ENCODE measurements around the gene ZBTB32. TPM values are rescaled to one million over a fixed set of nuclear protein-coding genes. Genes with fewer than 3 reads are reported as not detected.

ZBTB32 gene
- polyA plus RNA-seq, 3 donors: 0.20 to 0.98 (median 0.40) TPM

DNA sequence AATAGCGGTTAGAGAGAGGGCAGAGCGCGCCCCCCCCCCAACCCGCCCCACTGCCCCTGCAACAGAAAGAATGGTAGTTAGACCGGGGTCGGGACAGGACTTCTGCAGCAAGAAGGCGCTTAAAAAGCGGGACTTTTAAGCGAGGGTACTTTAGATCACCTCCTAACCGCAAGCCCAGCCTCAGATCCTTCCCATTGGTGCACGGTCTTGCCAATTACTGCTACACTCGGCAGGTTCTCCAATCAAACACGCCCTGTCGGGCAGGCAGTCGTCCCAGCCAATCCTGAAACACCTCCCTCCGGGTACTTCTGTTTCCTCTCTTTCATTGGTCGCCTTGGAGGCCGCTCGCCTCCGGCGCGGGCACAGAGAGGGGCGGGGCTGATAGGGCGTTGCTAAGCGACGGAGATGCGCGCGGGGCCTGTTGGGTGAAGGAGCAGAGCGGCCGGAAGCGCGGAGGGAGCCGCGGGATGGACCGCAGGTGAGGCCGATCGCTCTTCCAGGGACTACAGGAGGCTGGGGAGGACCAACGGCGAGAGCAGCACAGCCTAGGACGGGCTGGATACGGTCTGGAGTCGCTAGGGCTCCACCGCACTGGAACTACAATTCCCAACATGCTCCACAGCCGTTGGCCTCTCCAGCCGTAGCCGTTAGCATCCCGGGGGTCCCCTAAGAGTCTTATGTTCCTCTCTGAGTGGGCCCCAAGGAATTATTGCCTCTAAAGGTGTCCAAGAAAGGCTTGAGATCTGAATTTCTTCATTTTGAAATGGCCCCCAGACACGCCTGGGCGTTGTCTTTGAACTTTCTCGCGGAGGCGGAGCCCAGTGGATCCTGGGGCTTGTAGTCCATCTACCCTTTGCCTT, 53.6 kb downstream of the ZBTB32 start, which contains the start of gene PROSER3:
Gene PROSER3 (plus strand): TSS at position 428 of the 860 bp plus-strand sequence. CDS start 40 bp downstream, at position 468.
- peak; percentile 95 to 99 (median 98) for DNase-seq (ENCODE audit: extremely low read depth in 1 of 11, low read depth in 9 of 11, low spot score in 4 of 11)

DNA sequence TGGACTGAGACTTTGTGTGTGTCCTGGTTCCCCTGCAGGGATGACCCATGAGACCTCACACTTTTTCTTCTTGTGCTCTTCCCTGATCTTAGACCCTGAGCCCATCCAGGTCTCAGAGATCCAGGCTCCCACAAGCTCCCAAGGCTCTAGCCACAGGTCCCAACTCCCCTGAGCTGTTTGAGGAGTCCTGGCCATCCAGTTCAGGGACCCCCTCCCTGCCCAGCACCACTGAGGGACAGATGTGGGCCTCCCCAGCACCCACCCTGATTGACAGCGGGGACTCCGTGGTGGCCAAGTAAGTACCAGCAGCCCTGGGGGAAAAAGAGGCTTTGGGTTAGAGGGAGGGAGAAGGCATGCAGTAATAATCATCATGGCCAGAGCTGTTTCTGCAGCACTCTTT, 55.3 kb downstream of the ZBTB32 start:
- no peak for DNase-seq (ENCODE audit: extremely low read depth in 1 of 11, low read depth in 9 of 11, low spot score in 4 of 11)

DNA sequence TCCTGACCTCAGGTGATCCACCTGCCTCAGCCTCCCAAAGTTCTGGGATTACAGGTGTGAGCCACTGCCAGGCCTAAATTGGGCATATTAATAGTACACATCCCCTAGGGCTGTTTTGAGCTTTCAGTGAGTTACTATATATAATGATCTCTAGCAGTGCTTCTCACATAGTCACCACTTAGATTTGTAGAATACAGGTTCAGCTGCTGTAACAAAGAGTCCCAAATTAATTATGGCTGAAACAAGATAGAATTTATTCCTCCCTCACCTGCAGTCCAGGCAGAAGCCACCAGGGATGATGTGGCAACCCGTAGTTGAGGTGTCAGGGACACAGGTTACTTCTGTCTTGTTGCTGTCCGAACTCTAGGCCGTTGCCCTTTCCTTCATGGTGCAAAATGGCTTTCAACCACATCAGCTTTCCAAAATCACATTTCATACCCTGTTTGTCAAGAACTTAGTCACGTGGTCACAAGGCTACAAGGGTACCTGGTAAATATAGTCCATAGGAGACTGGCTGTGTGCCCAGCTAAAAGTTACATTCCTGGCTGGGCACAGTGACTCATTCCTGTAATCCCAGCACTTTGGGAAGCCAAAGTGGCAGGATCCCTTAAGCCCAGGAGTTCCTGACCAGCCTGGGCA, 56.5 kb downstream of the ZBTB32 start:
- DNase-seq (ENCODE audit: extremely low read depth in 1 of 11, low read depth in 9 of 11, low spot score in 4 of 11): no peak

DNA sequence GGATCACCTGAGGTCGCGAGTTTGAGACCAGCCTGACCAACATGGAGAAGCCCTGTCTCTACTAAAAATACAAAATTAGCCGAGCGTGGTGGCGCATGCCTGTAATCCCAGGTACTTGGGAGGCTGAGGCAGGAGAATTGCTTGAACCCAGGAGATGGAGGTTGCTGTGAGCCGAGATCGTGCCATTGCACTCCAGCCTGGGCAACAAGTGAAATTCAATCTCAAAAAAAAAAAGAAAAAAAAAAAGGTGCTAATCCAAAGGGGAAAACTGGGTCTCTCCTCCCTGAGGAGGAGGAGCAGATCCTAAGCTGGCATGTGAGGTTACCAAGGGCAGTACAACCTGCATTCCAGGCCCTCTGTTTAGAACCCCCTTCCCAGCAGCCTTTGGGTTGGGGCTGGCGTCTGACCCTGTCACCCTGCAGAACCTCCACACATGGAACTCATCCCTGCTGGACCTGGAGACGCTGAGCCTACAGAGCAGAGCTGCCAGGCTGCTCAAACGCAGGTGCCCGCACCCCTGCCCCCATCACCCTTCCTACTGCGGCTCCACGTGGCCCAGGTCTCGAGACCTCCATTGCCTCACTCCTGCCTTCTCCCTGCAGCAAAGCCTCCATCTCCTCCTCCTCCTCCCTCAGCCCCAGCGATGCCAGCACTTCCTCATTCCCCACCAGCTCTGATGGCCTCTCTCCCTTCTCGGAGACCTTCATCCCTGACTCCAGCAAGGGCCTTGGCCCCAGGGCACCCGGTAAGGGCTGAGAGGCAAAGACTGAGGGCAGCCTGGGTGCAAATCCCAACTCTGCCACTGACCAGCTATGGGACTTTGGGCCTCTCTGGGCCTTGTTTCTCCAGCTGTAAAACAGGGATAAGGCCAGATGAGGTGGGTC, 60.3 kb downstream of the ZBTB32 start:
- no peak for DNase-seq (ENCODE audit: extremely low read depth in 1 of 11, low read depth in 9 of 11, low spot score in 4 of 11)

Other genes starting within 250 kb of the ZBTB32 start
- gene KRTDAP, start 214.1 kb upstream of the ZBTB32 start, polyA plus RNA-seq (ENCODE audit: insufficient read length in 3 of 3): 1 to 10 TPM in 2 of 3 donors, under 1 TPM in 1; 0.40 to 1.5 (median 1.1) TPM
- gene DMKN, start 190.9 kb upstream of the ZBTB32 start, polyA plus RNA-seq (ENCODE audit: insufficient read length in 3 of 3): 100 to 1,000 TPM in 1 of 3 donors, 10 to 100 TPM in 2; 69.7 to 129 (median 73.6) TPM
- under 1 TPM in 1 of 3 donors, not detected in 2; 0.09 TPM for gene SBSN, start 176.2 kb upstream of the ZBTB32 start, polyA plus RNA-seq (ENCODE audit: insufficient read length in 3 of 3)
- not detected for gene GAPDHS, start 171.1 kb upstream of the ZBTB32 start, polyA plus RNA-seq (ENCODE audit: insufficient read length in 3 of 3)
- 10 to 100 TPM; 81.4 to 99.2 (median 94.4) TPM for gene TMEM147, start 158.9 kb upstream of the ZBTB32 start, polyA plus RNA-seq (ENCODE audit: insufficient read length in 3 of 3)
- under 1 TPM in 1 of 3 donors, not detected in 2; 0.11 TPM for gene ATP4A, start 140.9 kb upstream of the ZBTB32 start, polyA plus RNA-seq (ENCODE audit: insufficient read length in 3 of 3)
- gene PMIS2, start 118.4 kb upstream of the ZBTB32 start, polyA plus RNA-seq (ENCODE audit: insufficient read length in 3 of 3): not detected
- 10 to 100 TPM; 24.0 to 30.8 (median 28.4) TPM for gene HAUS5, start 91.8 kb upstream of the ZBTB32 start, polyA plus RNA-seq (ENCODE audit: insufficient read length in 3 of 3)
- gene RBM42, start 75.5 kb upstream of the ZBTB32 start, polyA plus RNA-seq (ENCODE audit: insufficient read length in 3 of 3): 10 to 100 TPM; 48.2 to 83.4 (median 69.0) TPM
- gene ETV2, start 62.8 kb upstream of the ZBTB32 start, polyA plus RNA-seq (ENCODE audit: insufficient read length in 3 of 3): 1 to 10 TPM; 1.6 to 2.6 (median 2.0) TPM
- 100 to 1,000 TPM; 284 to 381 (median 334) TPM for gene COX6B1, start 56.2 kb upstream of the ZBTB32 start, polyA plus RNA-seq (ENCODE audit: insufficient read length in 3 of 3)
- 1 to 10 TPM; 5.1 to 7.6 (median 6.0) TPM for gene UPK1A, start 38.0 kb upstream of the ZBTB32 start, polyA plus RNA-seq (ENCODE audit: insufficient read length in 3 of 3)
- 10 to 100 TPM; 31.2 to 39.1 (median 37.6) TPM for gene KMT2B, start 13.4 kb downstream of the ZBTB32 start, polyA plus RNA-seq (ENCODE audit: insufficient read length in 3 of 3)
- 1 to 10 TPM; 3.3 to 5.6 (median 5.1) TPM for gene IGFLR1, start 37.9 kb downstream of the ZBTB32 start, polyA plus RNA-seq (ENCODE audit: insufficient read length in 3 of 3)
- 10 to 100 TPM; 12.8 to 19.3 (median 19.0) TPM for gene U2AF1L4, start 40.9 kb downstream of the ZBTB32 start, polyA plus RNA-seq (ENCODE audit: insufficient read length in 3 of 3)
- gene PSENEN, start 41.1 kb downstream of the ZBTB32 start, polyA plus RNA-seq (ENCODE audit: insufficient read length in 3 of 3): 10 to 100 TPM; 59.6 to 66.5 (median 65.4) TPM
- 10 to 100 TPM; 12.5 to 12.9 (median 12.6) TPM for gene LIN37, start 44.0 kb downstream of the ZBTB32 start, polyA plus RNA-seq (ENCODE audit: insufficient read length in 3 of 3)
- 10 to 100 TPM; 18.4 to 27.8 (median 22.7) TPM for gene HSPB6, start 52.5 kb downstream of the ZBTB32 start, polyA plus RNA-seq (ENCODE audit: insufficient read length in 3 of 3)
- gene PROSER3, start 53.6 kb downstream of the ZBTB32 start, polyA plus RNA-seq (ENCODE audit: insufficient read length in 3 of 3): 10 to 100 TPM; 14.5 to 23.7 (median 16.3) TPM
- gene ARHGAP33, start 71.0 kb downstream of the ZBTB32 start, polyA plus RNA-seq (ENCODE audit: insufficient read length in 3 of 3): 10 to 100 TPM; 17.7 to 45.7 (median 33.6) TPM
- gene PRODH2, start 108.3 kb downstream of the ZBTB32 start, polyA plus RNA-seq (ENCODE audit: insufficient read length in 3 of 3): 10 to 100 TPM; 28.7 to 50.1 (median 42.4) TPM
- 100 to 1,000 TPM; 138 to 184 (median 158) TPM for gene NPHS1, start 147.9 kb downstream of the ZBTB32 start, polyA plus RNA-seq (ENCODE audit: insufficient read length in 3 of 3)
- gene KIRREL2, start 152.4 kb downstream of the ZBTB32 start, polyA plus RNA-seq (ENCODE audit: insufficient read length in 3 of 3): 10 to 100 TPM in 1 of 3 donors, 1 to 10 TPM in 2; 9.5 to 12.0 (median 9.6) TPM
- gene APLP1, start 164.0 kb downstream of the ZBTB32 start, polyA plus RNA-seq (ENCODE audit: insufficient read length in 3 of 3): 10 to 100 TPM; 24.2 to 27.4 (median 27.3) TPM
- 1 to 10 TPM; 2.4 to 5.9 (median 3.6) TPM for gene NFKBID, start 196.0 kb downstream of the ZBTB32 start, polyA plus RNA-seq (ENCODE audit: insufficient read length in 3 of 3)
- gene HCST, start 198.0 kb downstream of the ZBTB32 start, polyA plus RNA-seq (ENCODE audit: insufficient read length in 3 of 3): 1 to 10 TPM; 3.3 to 5.4 (median 5.3) TPM
- gene TYROBP, start 203.7 kb downstream of the ZBTB32 start, polyA plus RNA-seq (ENCODE audit: insufficient read length in 3 of 3): 10 to 100 TPM in 2 of 3 donors, 1 to 10 TPM in 1; 9.0 to 14.3 (median 11.9) TPM
- 10 to 100 TPM in 2 of 3 donors, 1 to 10 TPM in 1; 8.2 to 13.9 (median 13.3) TPM for gene LRFN3, start 231.8 kb downstream of the ZBTB32 start, polyA plus RNA-seq (ENCODE audit: insufficient read length in 3 of 3)